HL-60/S4 treated with retinoic acid at 250 ng/mL for 4 days and 3 days (cell line): ENCODE measurements around the gene RAB33A.

Experiments used
- in situ Hi-C: fragments of 300-500 bp; cut with MboI; formaldehyde crosslinking; loops from 2 replicates; pipeline ENCODE4 v1.7.0; 2022; ENCODE audit warnings: low sequenced_read_pairs

RAB33A gene

GRCh38 chrX:130171446-130172126 is at the start of gene RAB33A:
RAB33A (plus strand) TSS chrX:130171962; CDS start chrX:130172063, 101 bp downstream.
- in situ Hi-C loops = no loop called here

- in situ Hi-C loops = no loop called here
Observed at GRCh38 chrX:130124577-130124976, 47.2 kb upstream of the RAB33A start.

GRCh38 chrX:130125091-130125874 is 46.5 kb upstream of the RAB33A start:
- in situ Hi-C loops = no loop called here

- in situ Hi-C loops = no loop called here
Observed at GRCh38 chrX:130130990-130131389, 40.8 kb upstream of the RAB33A start.

GRCh38 chrX:130136496-130136895 is 35.3 kb upstream of the RAB33A start:
- in situ Hi-C loops = no loop called here

- in situ Hi-C loops = no loop called here
Observed at GRCh38 chrX:130136961-130137360, 34.8 kb upstream of the RAB33A start.

GRCh38 chrX:130139474-130140201 is 32.1 kb upstream of the RAB33A start:
- in situ Hi-C loops = no loop called here

GRCh38 chrX:130144509-130144908 is 27.3 kb upstream of the RAB33A start:
- in situ Hi-C loops = no loop called here

GRCh38 chrX:130145123-130145522 is 26.6 kb upstream of the RAB33A start:
- in situ Hi-C loops = no loop called here

- in situ Hi-C loops = no loop called here
Observed at GRCh38 chrX:130147631-130148030, 24.1 kb upstream of the RAB33A start.

- in situ Hi-C loops = no loop called here
Observed at GRCh38 chrX:130155564-130155963, 16.2 kb upstream of the RAB33A start.

GRCh38 chrX:130158311-130158710 is 13.5 kb upstream of the RAB33A start:
- in situ Hi-C loops = no loop called here

GRCh38 chrX:130159776-130160175 is 12.0 kb upstream of the RAB33A start:
- in situ Hi-C loops = no loop called here

GRCh38 chrX:130162094-130162735 is 9.5 kb upstream of the RAB33A start:
- in situ Hi-C loops = no loop called here

GRCh38 chrX:130163398-130163797 is 8.4 kb upstream of the RAB33A start:
- in situ Hi-C loops = no loop called here

- in situ Hi-C loops = no loop called here
Observed at GRCh38 chrX:130165181-130165702, 6.5 kb upstream of the RAB33A start.

GRCh38 chrX:130165703-130166502 is 5.9 kb upstream of the RAB33A start, which contains the start of gene AIFM1:
AIFM1 (minus strand) TSS chrX:130165841; CDS start chrX:130165656, 185 bp downstream.
- in situ Hi-C loops = no loop called here

- in situ Hi-C loops = no loop called here
Observed at GRCh38 chrX:130166503-130166777, 5.3 kb upstream of the RAB33A start.

- in situ Hi-C loops = no loop called here
Observed at GRCh38 chrX:130167040-130167439, 4.7 kb upstream of the RAB33A start.

- in situ Hi-C loops = no loop called here
Observed at GRCh38 chrX:130170752-130171445, 863 bp upstream of the RAB33A start.
